DND-41 (cell line): Measurements from ENCODE around the gene PLD5.

Experiments
- ATAC-seq: fragments of 200-7000 bp; cut with Tn5 transposase; 3 replicates; pipeline ENCODE4 v1.9.1; 2021; ENCODE audit warnings: low read depth; ENCODE audit not compliant: insufficient read depth
- DNase-seq: peaks from one replicate; pipeline ENCODE4 v3.0.0-alpha.2; 2020
- H2AFZ ChIP-seq: 2 replicates; pipeline ENCODE4 v1.6.0; 2012; ENCODE audit warnings: low read depth, low read length
- H3K27ac ChIP-seq: 2 replicates; pipeline ENCODE4 v1.5.1; 2012; ENCODE audit warnings: low read length, inconsistent platforms
- H3K27me3 ChIP-seq: fragments of 200-600 bp; sonication (generic); 2 replicates; pipeline ENCODE4 v1.6.0; 2012; ENCODE audit warnings: low read length, mild to moderate bottlenecking, inconsistent platforms; ENCODE audit not compliant: insufficient read depth, poor library complexity
- H3K36me3 ChIP-seq: 2 replicates; pipeline ENCODE4 v1.5.1; 2012; ENCODE audit warnings: low read length, inconsistent platforms; ENCODE audit not compliant: insufficient read depth
- H3K4me1 ChIP-seq: 2 replicates; pipeline ENCODE4 v1.5.1; 2012; ENCODE audit warnings: mild to moderate bottlenecking, low read length; ENCODE audit not compliant: insufficient read depth
- H3K4me2 ChIP-seq: 2 replicates; pipeline ENCODE4 v1.6.0; 2012; ENCODE audit warnings: mild to moderate bottlenecking, moderate library complexity, low read length, inconsistent platforms; ENCODE audit not compliant: insufficient read depth
- H3K4me3 ChIP-seq, 2 experiments: fragments of 200-600 bp in 1 of 2; shearing (Covaris generic) in 1 of 2; 2 replicates each; pipeline ENCODE4 v1.5.1; 2012 to 2016; ENCODE audit warnings: inconsistent platforms in 2 of 2, low read length in 2 of 2, mild to moderate bottlenecking in 2 of 2, low read depth in 1 of 2, moderate library complexity in 1 of 2
- H3K79me2 ChIP-seq: 2 replicates; pipeline ENCODE4 v1.6.0; 2012; ENCODE audit warnings: low read length, inconsistent platforms; ENCODE audit not compliant: insufficient read depth
- H3K9ac ChIP-seq: 2 replicates; pipeline ENCODE4 v1.6.0; 2012; ENCODE audit warnings: low read depth, mild to moderate bottlenecking, inconsistent platforms, low read length, moderate library complexity
- H3K9me3 ChIP-seq: 2 replicates; pipeline ENCODE4 v1.5.1; 2012; ENCODE audit warnings: low read length, moderate library complexity, mild to moderate bottlenecking, inconsistent platforms; ENCODE audit not compliant: insufficient read depth, severe bottlenecking
- H4K20me1 ChIP-seq: 2 replicates; pipeline ENCODE4 v1.6.0; 2012; ENCODE audit warnings: low read length; ENCODE audit not compliant: insufficient read depth
- EZH2 ChIP-seq: IDR thresholded peaks from 3 replicates; pipeline ENCODE4 v1.6.1; 2012; ENCODE audit warnings: borderline replicate concordance, low read depth, mild to moderate bottlenecking, moderate library complexity, low read length, inconsistent platforms; ENCODE audit not compliant: severe bottlenecking
- TF ChIP-seq, protein P1 (sequence below): IDR thresholded peaks from 2 replicates; pipeline ENCODE4 v1.5.1; 2012; ENCODE audit warnings: borderline replicate concordance, low read length, moderate library complexity, mild to moderate bottlenecking; ENCODE audit not compliant: poor library complexity, severe bottlenecking; ENCODE audit errors: extremely low read depth

PLD5 gene

GRCh38 chr1:242567596-242567995, 43.1 kb upstream of the PLD5 start:
- Histone ChIP-seq H3K9me3 (no peaks in the 10 kb centered on the region), H3K27me3 (no peaks in the 10 kb centered on the region), H2AFZ (no peak overlapping the region), H3K4me1 (no peaks in the 10 kb centered on the region), H3K27ac (no peak overlapping the region), H3K36me3 (no peaks in the 10 kb centered on the region), H3K79me2 (no peaks in the 10 kb centered on the region), H3K4me3 (no peak overlapping the region), H3K4me2 (no peak overlapping the region), H4K20me1 (no peaks in the 10 kb centered on the region), H3K9ac (no peak overlapping the region)
- TF ChIP-seq, protein P1, sequence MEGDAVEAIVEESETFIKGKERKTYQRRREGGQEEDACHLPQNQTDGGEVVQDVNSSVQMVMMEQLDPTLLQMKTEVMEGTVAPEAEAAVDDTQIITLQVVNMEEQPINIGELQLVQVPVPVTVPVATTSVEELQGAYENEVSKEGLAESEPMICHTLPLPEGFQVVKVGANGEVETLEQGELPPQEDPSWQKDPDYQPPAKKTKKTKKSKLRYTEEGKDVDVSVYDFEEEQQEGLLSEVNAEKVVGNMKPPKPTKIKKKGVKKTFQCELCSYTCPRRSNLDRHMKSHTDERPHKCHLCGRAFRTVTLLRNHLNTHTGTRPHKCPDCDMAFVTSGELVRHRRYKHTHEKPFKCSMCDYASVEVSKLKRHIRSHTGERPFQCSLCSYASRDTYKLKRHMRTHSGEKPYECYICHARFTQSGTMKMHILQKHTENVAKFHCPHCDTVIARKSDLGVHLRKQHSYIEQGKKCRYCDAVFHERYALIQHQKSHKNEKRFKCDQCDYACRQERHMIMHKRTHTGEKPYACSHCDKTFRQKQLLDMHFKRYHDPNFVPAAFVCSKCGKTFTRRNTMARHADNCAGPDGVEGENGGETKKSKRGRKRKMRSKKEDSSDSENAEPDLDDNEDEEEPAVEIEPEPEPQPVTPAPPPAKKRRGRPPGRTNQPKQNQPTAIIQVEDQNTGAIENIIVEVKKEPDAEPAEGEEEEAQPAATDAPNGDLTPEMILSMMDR, result no peak
- no peak for TF ChIP-seq EZH2
- no peak for ATAC-seq
- no peak for DNase-seq

- Histone ChIP-seq H3K79me2 (no peaks in the 10 kb centered on the region), H3K9ac (no peak overlapping the region), H2AFZ (no peak overlapping the region), H3K36me3 (no peaks in the 10 kb centered on the region), H3K4me2 (no peak overlapping the region), H3K27ac (no peak overlapping the region), H3K4me3 (no peak overlapping the region), H3K9me3 (no peaks in the 10 kb centered on the region), H4K20me1 (no peaks in the 10 kb centered on the region), H3K27me3 (no peaks in the 10 kb centered on the region), H3K4me1 (no peaks in the 10 kb centered on the region)
- DNase-seq, result no peak
- no peak for ATAC-seq
- TF ChIP-seq, protein P1, result no peak
- no peak for TF ChIP-seq EZH2
Observed at GRCh38 chr1:242556759-242557158, 32.3 kb upstream of the PLD5 start.

DNA sequence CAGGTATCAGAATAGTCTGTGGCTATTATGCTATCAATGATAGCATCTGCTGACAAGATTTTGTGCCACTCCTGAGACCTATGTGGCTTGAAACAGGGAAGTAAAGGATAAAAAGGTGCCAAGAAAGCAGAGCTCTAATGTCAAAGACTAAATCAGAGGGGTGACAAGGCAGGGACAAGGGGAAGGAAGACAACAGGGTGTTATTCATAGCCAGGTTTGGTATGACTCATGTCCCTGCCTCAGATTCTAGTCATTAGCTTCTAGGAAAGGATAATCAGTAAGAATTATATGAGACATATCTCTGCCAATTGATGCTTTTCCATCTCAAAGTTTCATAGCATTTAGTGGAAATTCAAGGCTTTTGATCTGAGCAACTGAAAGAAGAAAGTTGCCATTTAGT, 31.8 kb upstream of the PLD5 start:
- no peaks in the 10 kb centered on the region for H3K36me3 ChIP-seq
- ATAC-seq, result no peak
- no peaks in the 10 kb centered on the region for H3K9me3 ChIP-seq
- no peak overlapping the region for H3K9ac ChIP-seq
- no peaks in the 10 kb centered on the region for H3K4me1 ChIP-seq
- no peak overlapping the region for H2AFZ ChIP-seq
- no peak for TF ChIP-seq EZH2
- TF ChIP-seq, protein P1, result no peak
- H3K27me3 ChIP-seq, result no peaks in the 10 kb centered on the region
- no peak overlapping the region for H3K4me2 ChIP-seq
- no peaks in the 10 kb centered on the region for H4K20me1 ChIP-seq
- H3K27ac ChIP-seq, result no peak overlapping the region
- DNase-seq, result no peak
- no peaks in the 10 kb centered on the region for H3K79me2 ChIP-seq
- no peak overlapping the region for H3K4me3 ChIP-seq

DNA sequence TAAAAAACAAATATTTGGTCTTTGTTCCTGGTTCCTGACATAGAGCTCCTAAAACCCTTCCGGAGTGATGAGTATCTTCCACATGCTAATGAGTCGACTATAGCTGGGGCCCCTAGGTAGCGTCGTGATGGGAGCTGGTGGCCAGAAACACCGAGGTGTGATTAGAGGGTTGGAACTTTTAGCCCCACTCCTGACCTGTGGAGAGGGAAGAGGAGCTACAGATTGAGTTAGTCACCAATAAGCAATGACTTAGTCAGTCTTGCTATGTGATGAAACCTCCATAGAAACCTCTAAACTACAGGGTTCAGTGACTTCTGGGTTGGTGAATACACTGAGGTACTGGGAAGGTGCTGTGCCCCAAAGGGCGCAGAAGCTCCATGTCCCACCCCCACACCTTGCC, 30.1 kb upstream of the PLD5 start:
- H3K79me2 ChIP-seq, result no peaks in the 10 kb centered on the region
- DNase-seq, result no peak
- H3K27ac ChIP-seq, result no peak overlapping the region
- H3K36me3 ChIP-seq, result no peaks in the 10 kb centered on the region
- no peak for TF ChIP-seq EZH2
- TF ChIP-seq, protein P1, result no peak
- H3K4me3 ChIP-seq, result no peak overlapping the region
- no peak overlapping the region for H3K4me2 ChIP-seq
- H3K4me1 ChIP-seq, result no peaks in the 10 kb centered on the region
- no peak overlapping the region for H2AFZ ChIP-seq
- H3K9ac ChIP-seq, result no peak overlapping the region
- no peaks in the 10 kb centered on the region for H3K27me3 ChIP-seq
- ATAC-seq, result no peak
- no peaks in the 10 kb centered on the region for H4K20me1 ChIP-seq
- no peaks in the 10 kb centered on the region for H3K9me3 ChIP-seq
